H1 (cell line): ENCODE measurements around the gene NAP1L1. TPM values are rescaled to one million over a fixed set of nuclear protein-coding genes. Genes with fewer than 3 reads are reported as not detected.
A peak's percentile ranks its signal among the peaks of the same experiment; 100 is the strongest.

ENCODE experiments used
- CTCF ChIA-PET: fragments of 300-600 bp; sonication (Branson Sonifier 250); formaldehyde crosslinking; loops from one replicate; lab custom pipeline; 2021; ENCODE audit not compliant: partially characterized antibody; lab: Charles Lee
- POLR2A ChIA-PET: fragments of 300-600 bp; sonication (Branson Sonifier 250); formaldehyde crosslinking; loops from one replicate; lab custom pipeline; 2021; ENCODE audit warnings: inconsistent platforms; ENCODE audit not compliant: partially characterized antibody; lab: Charles Lee
- DNase-seq, 2 experiments: peaks; one replicate each; pipeline versions ENCODE4 v3.0.0 to v3.0.0-alpha.2; 2010 to 2022; ENCODE audit warnings: low spot score in 2 of 2, low read depth in 1 of 2, mixed read lengths in 1 of 2
- FAIRE-seq: peaks from 2 replicates; lab custom pipeline; 2011; peaks lifted over from hg19 to GRCh38; lab: Jason Lieb, UNC
- H2AFZ ChIP-seq: 2 replicates; pipeline ENCODE4 v1.8.1; 2012; ENCODE audit warnings: low read length, inconsistent platforms
- H2AK5ac ChIP-seq: 2 replicates; pipeline ENCODE4 v1.6.1; 2013; ENCODE audit warnings: low read depth, low read length
- H2BK120ac ChIP-seq: replicated peaks from 2 replicates; pipeline ENCODE3; 2013; ENCODE audit warnings: low read depth, low read length, inconsistent platforms
- H2BK12ac ChIP-seq: 2 replicates; pipeline ENCODE4 v1.6.1; 2013; ENCODE audit warnings: low read depth, low read length
- H2BK15ac ChIP-seq: 2 replicates; pipeline ENCODE4 v1.6.1; 2013; ENCODE audit warnings: low read length
- H2BK20ac ChIP-seq: 2 replicates; pipeline ENCODE4 v1.6.1; 2013; ENCODE audit warnings: low read length
- H2BK5ac ChIP-seq: 2 replicates; pipeline ENCODE4 v1.6.1; 2013; ENCODE audit warnings: low read depth, low read length
- H3K14ac ChIP-seq: 2 replicates; pipeline ENCODE4 v1.6.1; 2013; ENCODE audit warnings: inconsistent platforms; ENCODE audit not compliant: insufficient read length
- H3K18ac ChIP-seq: 2 replicates; pipeline ENCODE4 v1.6.1; 2013; ENCODE audit warnings: low read length; ENCODE audit errors: extremely low read depth
- H3K23ac ChIP-seq: 2 replicates; pipeline ENCODE4 v1.6.1; 2013; ENCODE audit warnings: inconsistent platforms; ENCODE audit not compliant: insufficient read length
- H3K23me2 ChIP-seq: 2 replicates; pipeline ENCODE4 v1.6.1; 2013; ENCODE audit warnings: low read depth, low read length
- H3K27ac ChIP-seq: 2 replicates; pipeline ENCODE4 v1.6.1; 2011; ENCODE audit warnings: low read depth, low read length, inconsistent platforms
- H3K27me3 ChIP-seq, 4 experiments: replicated peaks in 1 of 4; 1 replicate in 1 of 4; 2 replicates in 3 of 4; pipeline versions ENCODE4 v1.6.1 to v1.8.1; 2011 to 2013; ENCODE audit warnings: low read length in 3 of 4, mild to moderate bottlenecking in 3 of 4, inconsistent platforms in 2 of 4, mixed read lengths in 2 of 4, moderate library complexity in 1 of 4; ENCODE audit not compliant: control insufficient read depth in 3 of 4, insufficient read depth in 3 of 4; ENCODE audit errors: extremely low read depth in 1 of 4
- H3K36me3 ChIP-seq, 4 experiments: 2 replicates each; pipeline versions ENCODE4 v1.6.1 to v1.8.1; 2011 to 2013; ENCODE audit warnings: mild to moderate bottlenecking in 4 of 4, low read length in 3 of 4, moderate library complexity in 2 of 4, control low read depth in 1 of 4, inconsistent platforms in 1 of 4; ENCODE audit not compliant: insufficient read depth in 4 of 4, control insufficient read depth in 2 of 4
- H3K4ac ChIP-seq: replicated peaks from 2 replicates; pipeline ENCODE3; 2013; ENCODE audit warnings: low read length, low read depth, mixed read lengths, inconsistent platforms; ENCODE audit not compliant: insufficient read length
- H3K4me1 ChIP-seq, 4 experiments: replicated peaks in 1 of 4; 1 replicate in 1 of 4; 2 replicates in 3 of 4; pipeline versions ENCODE4 v1.6.1 to v1.8.1; 2011 to 2013; ENCODE audit warnings: low read length in 3 of 4, inconsistent platforms in 2 of 4, mixed read lengths in 1 of 4; ENCODE audit not compliant: insufficient read depth in 4 of 4, control insufficient read depth in 3 of 4
- H3K4me2 ChIP-seq, 2 experiments: 2 replicates each; pipeline versions ENCODE4 v1.6.1 to v1.8.1; 2011 to 2013; ENCODE audit warnings: low read depth in 2 of 2, low read length in 2 of 2, control low read depth in 1 of 2, inconsistent platforms in 1 of 2, mild to moderate bottlenecking in 1 of 2; ENCODE audit not compliant: insufficient read depth in 1 of 2
- H3K4me3 ChIP-seq, 4 experiments: fragments of 200-600, 300-600 bp in 1 of 4; sonication (generic), shearing (Covaris generic), sonication (Bioruptor Twin) in 1 of 4; 2 replicates each; pipeline versions ENCODE4 v1.5.1 to v1.8.1; 2011 to 2016; ENCODE audit warnings: low read length in 4 of 4, low read depth in 3 of 4, control low read depth in 2 of 4, inconsistent platforms in 2 of 4, mild to moderate bottlenecking in 2 of 4, mixed read lengths in 1 of 4, moderate library complexity in 1 of 4; ENCODE audit not compliant: insufficient read depth in 2 of 4; ENCODE audit errors: extremely low read depth in 1 of 4
- H3K56ac ChIP-seq: replicated peaks from 2 replicates; pipeline ENCODE3; 2013; ENCODE audit warnings: low read depth, mild to moderate bottlenecking, mixed read lengths, low read length, inconsistent platforms; ENCODE audit not compliant: insufficient read length
- H3K79me1 ChIP-seq: 2 replicates; pipeline ENCODE4 v1.6.1; 2013; ENCODE audit warnings: low read depth, low read length, control low read depth
- H3K79me2 ChIP-seq, 2 experiments: 2 replicates each; pipeline versions ENCODE4 v1.6.1 to v1.8.1; 2012 to 2013; ENCODE audit warnings: low read length in 2 of 2, mild to moderate bottlenecking in 2 of 2, inconsistent platforms in 1 of 2; ENCODE audit not compliant: insufficient read depth in 2 of 2, control insufficient read depth in 1 of 2
- H3K9ac ChIP-seq, 4 experiments: replicated peaks in 1 of 4; 1 replicate in 1 of 4; 2 replicates in 3 of 4; pipeline versions ENCODE4 v1.6.1 to v1.8.1; 2011 to 2013; ENCODE audit warnings: low read depth in 3 of 4, low read length in 3 of 4, control low read depth in 2 of 4, mild to moderate bottlenecking in 2 of 4, moderate library complexity in 2 of 4, inconsistent platforms in 1 of 4; ENCODE audit errors: extremely low read depth in 1 of 4
- H3K9me3 ChIP-seq, 2 experiments: 2 replicates each; pipeline versions ENCODE4 v1.6.1 to v1.8.1; 2012 to 2013; ENCODE audit warnings: mild to moderate bottlenecking in 2 of 2, moderate library complexity in 2 of 2, control low read depth in 1 of 2, inconsistent platforms in 1 of 2, low read depth in 1 of 2, low read length in 1 of 2, mixed read lengths in 1 of 2; ENCODE audit not compliant: insufficient read depth in 2 of 2
- H4K20me1 ChIP-seq, 2 experiments: replicated peaks in 1 of 2; 2 replicates each; pipeline versions ENCODE3 to v1.8.1; 2011 to 2013; ENCODE audit warnings: inconsistent platforms in 2 of 2, low read length in 2 of 2, mild to moderate bottlenecking in 1 of 2; ENCODE audit not compliant: insufficient read depth in 2 of 2, control insufficient read depth in 1 of 2
- H4K5ac ChIP-seq: 2 replicates; pipeline ENCODE4 v1.6.1; 2013; ENCODE audit warnings: low read length, low read depth, mixed read lengths, inconsistent platforms; ENCODE audit not compliant: insufficient read length
- H4K8ac ChIP-seq: 2 replicates; pipeline ENCODE4 v1.8.0; 2013; ENCODE audit warnings: mild to moderate bottlenecking, moderate library complexity, low read length, inconsistent platforms; ENCODE audit not compliant: insufficient read depth; ENCODE audit errors: extremely low read depth
- H4K91ac ChIP-seq: replicated peaks from 2 replicates; pipeline ENCODE3; 2013; ENCODE audit warnings: low read length, mixed read lengths, inconsistent platforms; ENCODE audit not compliant: insufficient read length
- CTBP2 ChIP-seq: IDR thresholded peaks from 2 replicates; pipeline ENCODE4 v1.7.0; 2011; ENCODE audit warnings: borderline replicate concordance, mild to moderate bottlenecking, moderate library complexity, mixed read lengths, low read length; ENCODE audit not compliant: insufficient read depth, insufficient read length
- EGR1 ChIP-seq: IDR thresholded peaks from 2 replicates; pipeline ENCODE4 v1.6.1; 2011; ENCODE audit warnings: low read depth, low read length, borderline replicate concordance
- EP300 ChIP-seq, 2 experiments: IDR thresholded peaks; 1 replicate in 1 of 2; 2 replicates in 1 of 2; pipeline ENCODE4 v1.6.1; 2011 to 2012; ENCODE audit warnings: low read depth in 2 of 2, low read length in 2 of 2, mild to moderate bottlenecking in 2 of 2, borderline replicate concordance in 1 of 2, inconsistent platforms in 1 of 2, moderate library complexity in 1 of 2
- NANOG ChIP-seq: IDR thresholded peaks from 2 replicates; pipeline ENCODE4 v1.6.1; 2011; ENCODE audit warnings: low read length, low read depth, mild to moderate bottlenecking, inconsistent platforms; ENCODE audit not compliant: insufficient read depth, poor library complexity, severe bottlenecking
- POLR2A ChIP-seq, 2 experiments: IDR thresholded peaks; 1 replicate in 1 of 2; 2 replicates in 1 of 2; pipeline ENCODE4 v1.6.1; 2011; ENCODE audit warnings: low read depth in 2 of 2, low read length in 2 of 2, mild to moderate bottlenecking in 2 of 2; ENCODE audit errors: control extremely low read depth in 1 of 2
- POU5F1 ChIP-seq: IDR thresholded peaks from 2 replicates; pipeline ENCODE4 v1.6.1; 2011; ENCODE audit warnings: low read depth, mild to moderate bottlenecking, low read length, moderate library complexity
- RBBP5 ChIP-seq: IDR thresholded peaks from 2 replicates; pipeline ENCODE4 v1.7.1; 2012; ENCODE audit warnings: low read depth, mild to moderate bottlenecking, inconsistent platforms, low read length, moderate library complexity, borderline replicate concordance
- RNF2 ChIP-seq: fragments of 200-900, 300-1000 bp; sonication (generic); IDR thresholded peaks from 2 replicates; pipeline ENCODE4 v1.7.1; 2016; ENCODE audit warnings: borderline replicate concordance, low read depth, mild to moderate bottlenecking, antibody characterized with exemption, low read length; ENCODE audit not compliant: poor library complexity, severe bottlenecking; ENCODE audit errors: missing control alignments
- SP2 ChIP-seq: IDR thresholded peaks from 2 replicates; pipeline ENCODE4 v1.6.1; 2012; ENCODE audit warnings: mild to moderate bottlenecking, low read length, inconsistent platforms
- TAF1 ChIP-seq: IDR thresholded peaks from 2 replicates; pipeline ENCODE4 v1.6.1; 2011; ENCODE audit warnings: mild to moderate bottlenecking, low read depth, low read length
- TEAD4 ChIP-seq: IDR thresholded peaks from 2 replicates; pipeline ENCODE4 v1.6.1; 2012; ENCODE audit warnings: low read depth, low read length, inconsistent platforms, mixed read lengths
- USF2 ChIP-seq: IDR thresholded peaks from 2 replicates; pipeline ENCODE4 v1.6.1; 2011; ENCODE audit warnings: low read length, improper control_type of control experiment
- ZNF274 ChIP-seq: IDR thresholded peaks from 2 replicates; pipeline ENCODE4 v1.7.0; 2012; ENCODE audit warnings: low read length, borderline replicate concordance; ENCODE audit errors: extremely low read depth
- polyA plus RNA-seq, 7 experiments: library from polyadenylated mRNA; depleted of rRNA in 3 of 7; stranded (reverse) in 5 of 7; unstranded in 2 of 7; fragments of >200 nt in 5 of 7; fragments of 200-250 nt in 2 of 7; gene quantifications; 1 replicate in 5 of 7; 2 replicates in 1 of 7; 4 replicates in 1 of 7; pipeline versions ENCODE4 v1.2.1 to v1.2.3, GENCODE V29; 2011 to 2013; ENCODE audit warnings: missing spikeins in 2 of 7, mixed read lengths in 2 of 7
- total RNA-seq: library from RNA; stranded (reverse); fragmentation: NEBNext Ultra II Directional; extraction: Animal tissue kit (Norgen Biotek cat#: 25700); gene quantifications from 2 replicates; pipeline ENCODE4 v1.2.1, GENCODE V29; 2021

Gene NAP1L1
- total and polyA plus RNA-seq, 2 of the 8 experiments (the other 6 are each of a cell fraction or from before 2014, with no cell fraction given) = 202 to 1,159 TPM

GRCh38 chr12:76073561-76073960 lies 10.9 kb downstream of the NAP1L1 start:
- Histone ChIP-seq H3K27me3 (no peaks in the 10 kb centered on the region), H3K18ac (no peak overlapping the region), H3K56ac (no peak overlapping the region), H3K36me3 (peaks cover 0 to 48% (median 7%) of the 10 kb centered on the region in 4 experiments; a peak in 5 of 8 replicates), H4K91ac (no peak overlapping the region), H2BK20ac (no peak overlapping the region), H3K4ac (no peak overlapping the region), H3K23me2 (no peaks in the 10 kb centered on the region), H3K79me1 (no peaks in the 10 kb centered on the region), H4K8ac (no peak overlapping the region), H3K4me1 (peaks cover 0 to 11% (median 4%) of the 10 kb centered on the region in 4 experiments; a peak in 4 of 7 replicates), H4K5ac (no peak overlapping the region), H2AFZ (no peak overlapping the region), H3K27ac (no peak overlapping the region), H2BK12ac (no peak overlapping the region), H3K14ac (no peak overlapping the region), H3K23ac (no peak overlapping the region), H3K79me2 (peaks cover 62 to 100% of the 10 kb centered on the region in 2 experiments), H2BK5ac (no peak overlapping the region), H2BK120ac (no peak overlapping the region), H3K9me3 (no peaks in the 10 kb centered on the region), H2BK15ac (no peak overlapping the region), H3K4me2 (0 out of 4 replicates have a peak overlapping the region, but pooled peaks of 1 of the 2 experiments have one; percentile 6), H4K20me1 (peaks cover 41 to 54% of the 10 kb centered on the region in 2 experiments), H3K9ac (no peak overlapping the region), H2AK5ac (no peak overlapping the region), H3K4me3 (no peak overlapping the region)
- CTCF ChIA-PET = interaction anchor here (1.0 kb wide), 1 partner anchor 37 kb away, joined by 5 read pairs; no protein-coding TSS in a partner anchor
- POLR2A ChIA-PET = interaction anchor here (0.9 to 1.3 kb wide), 2 partner anchors 8 to 12 kb away, joined by 3 to 5 read pairs; no protein-coding TSS in a partner anchor
- FAIRE-seq (no peak), DNase-seq (no peak)
- TF ChIP-seq CTBP2 = no peak
- no peak for TF ChIP-seq EP300 (IDR thresholded peaks at IDR 0.05; ENCODE audit: borderline replicate concordance in 1 of 2, low read depth in 2 of 2, low read length in 2 of 2)
- no peak for TF ChIP-seq TEAD4
- TF ChIP-seq USF2 = no peak
- TF ChIP-seq POLR2A (IDR thresholded peaks at IDR 0.05; ENCODE audit: control extremely low read depth in 1 of 2, low read depth in 2 of 2, low read length in 2 of 2) = no peak
- TF ChIP-seq TAF1 = no peak
- TF ChIP-seq EGR1 = no peak
- TF ChIP-seq RNF2 = no peak
- TF ChIP-seq ZNF274 = no peak
- TF ChIP-seq RBBP5 = no peak
- TF ChIP-seq POU5F1 = no peak
- TF ChIP-seq SP2 = no peak
- no peak for TF ChIP-seq NANOG
